DND-41 (cell line): ENCODE results near the gene RPUSD1.

ENCODE experiments used
- ATAC-seq: fragments of 200-7000 bp; cut with Tn5 transposase; 3 replicates; pipeline ENCODE4 v1.9.1; 2021; ENCODE audit warnings: low read depth; ENCODE audit not compliant: insufficient read depth
- DNase-seq: peaks from one replicate; pipeline ENCODE4 v3.0.0-alpha.2; 2020
- H2AFZ ChIP-seq: 2 replicates; pipeline ENCODE4 v1.6.0; 2012; ENCODE audit warnings: low read depth, low read length
- H3K27ac ChIP-seq: 2 replicates; pipeline ENCODE4 v1.5.1; 2012; ENCODE audit warnings: low read length, inconsistent platforms
- H3K27me3 ChIP-seq: fragments of 200-600 bp; sonication (generic); 2 replicates; pipeline ENCODE4 v1.6.0; 2012; ENCODE audit warnings: low read length, mild to moderate bottlenecking, inconsistent platforms; ENCODE audit not compliant: insufficient read depth, poor library complexity
- H3K36me3 ChIP-seq: 2 replicates; pipeline ENCODE4 v1.5.1; 2012; ENCODE audit warnings: low read length, inconsistent platforms; ENCODE audit not compliant: insufficient read depth
- H3K4me1 ChIP-seq: 2 replicates; pipeline ENCODE4 v1.5.1; 2012; ENCODE audit warnings: mild to moderate bottlenecking, low read length; ENCODE audit not compliant: insufficient read depth
- H3K4me2 ChIP-seq: 2 replicates; pipeline ENCODE4 v1.6.0; 2012; ENCODE audit warnings: mild to moderate bottlenecking, moderate library complexity, low read length, inconsistent platforms; ENCODE audit not compliant: insufficient read depth
- H3K4me3 ChIP-seq, 2 experiments: fragments of 200-600 bp in 1 of 2; shearing (Covaris generic) in 1 of 2; 2 replicates each; pipeline ENCODE4 v1.5.1; 2012 to 2016; ENCODE audit warnings: inconsistent platforms in 2 of 2, low read length in 2 of 2, mild to moderate bottlenecking in 2 of 2, low read depth in 1 of 2, moderate library complexity in 1 of 2
- H3K79me2 ChIP-seq: 2 replicates; pipeline ENCODE4 v1.6.0; 2012; ENCODE audit warnings: low read length, inconsistent platforms; ENCODE audit not compliant: insufficient read depth
- H3K9ac ChIP-seq: 2 replicates; pipeline ENCODE4 v1.6.0; 2012; ENCODE audit warnings: low read depth, mild to moderate bottlenecking, inconsistent platforms, low read length, moderate library complexity
- H3K9me3 ChIP-seq: 2 replicates; pipeline ENCODE4 v1.5.1; 2012; ENCODE audit warnings: low read length, moderate library complexity, mild to moderate bottlenecking, inconsistent platforms; ENCODE audit not compliant: insufficient read depth, severe bottlenecking
- H4K20me1 ChIP-seq: 2 replicates; pipeline ENCODE4 v1.6.0; 2012; ENCODE audit warnings: low read length; ENCODE audit not compliant: insufficient read depth
- EZH2 ChIP-seq: IDR thresholded peaks from 3 replicates; pipeline ENCODE4 v1.6.1; 2012; ENCODE audit warnings: borderline replicate concordance, low read depth, mild to moderate bottlenecking, moderate library complexity, low read length, inconsistent platforms; ENCODE audit not compliant: severe bottlenecking
- TF ChIP-seq, protein P1 (sequence below): IDR thresholded peaks from 2 replicates; pipeline ENCODE4 v1.5.1; 2012; ENCODE audit warnings: borderline replicate concordance, low read length, moderate library complexity, mild to moderate bottlenecking; ENCODE audit not compliant: poor library complexity, severe bottlenecking; ENCODE audit errors: extremely low read depth

Gene RPUSD1

GRCh38 chr16:764848-765487 is 23.2 kb downstream of the RPUSD1 start:
- no peaks in the 10 kb centered on the region for H3K36me3 ChIP-seq
- TF ChIP-seq EZH2 = no peak
- TF ChIP-seq, protein P1, sequence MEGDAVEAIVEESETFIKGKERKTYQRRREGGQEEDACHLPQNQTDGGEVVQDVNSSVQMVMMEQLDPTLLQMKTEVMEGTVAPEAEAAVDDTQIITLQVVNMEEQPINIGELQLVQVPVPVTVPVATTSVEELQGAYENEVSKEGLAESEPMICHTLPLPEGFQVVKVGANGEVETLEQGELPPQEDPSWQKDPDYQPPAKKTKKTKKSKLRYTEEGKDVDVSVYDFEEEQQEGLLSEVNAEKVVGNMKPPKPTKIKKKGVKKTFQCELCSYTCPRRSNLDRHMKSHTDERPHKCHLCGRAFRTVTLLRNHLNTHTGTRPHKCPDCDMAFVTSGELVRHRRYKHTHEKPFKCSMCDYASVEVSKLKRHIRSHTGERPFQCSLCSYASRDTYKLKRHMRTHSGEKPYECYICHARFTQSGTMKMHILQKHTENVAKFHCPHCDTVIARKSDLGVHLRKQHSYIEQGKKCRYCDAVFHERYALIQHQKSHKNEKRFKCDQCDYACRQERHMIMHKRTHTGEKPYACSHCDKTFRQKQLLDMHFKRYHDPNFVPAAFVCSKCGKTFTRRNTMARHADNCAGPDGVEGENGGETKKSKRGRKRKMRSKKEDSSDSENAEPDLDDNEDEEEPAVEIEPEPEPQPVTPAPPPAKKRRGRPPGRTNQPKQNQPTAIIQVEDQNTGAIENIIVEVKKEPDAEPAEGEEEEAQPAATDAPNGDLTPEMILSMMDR = no peak
- no peaks in the 10 kb centered on the region for H3K27me3 ChIP-seq
- H3K4me2 ChIP-seq = no peak overlapping the region
- DNase-seq (no peak), ATAC-seq (no peak)
- H3K9ac ChIP-seq = no peak overlapping the region
- H2AFZ ChIP-seq = no peak overlapping the region
- no peak overlapping the region for H3K27ac ChIP-seq
- H3K9me3 ChIP-seq = no peaks in the 10 kb centered on the region
- H4K20me1 ChIP-seq = no peaks in the 10 kb centered on the region; the same call in 1 of the 2 replicates
- H3K79me2 ChIP-seq = no peaks in the 10 kb centered on the region
- no peak overlapping the region for H3K4me3 ChIP-seq
- no peaks in the 10 kb centered on the region for H3K4me1 ChIP-seq

DNA sequence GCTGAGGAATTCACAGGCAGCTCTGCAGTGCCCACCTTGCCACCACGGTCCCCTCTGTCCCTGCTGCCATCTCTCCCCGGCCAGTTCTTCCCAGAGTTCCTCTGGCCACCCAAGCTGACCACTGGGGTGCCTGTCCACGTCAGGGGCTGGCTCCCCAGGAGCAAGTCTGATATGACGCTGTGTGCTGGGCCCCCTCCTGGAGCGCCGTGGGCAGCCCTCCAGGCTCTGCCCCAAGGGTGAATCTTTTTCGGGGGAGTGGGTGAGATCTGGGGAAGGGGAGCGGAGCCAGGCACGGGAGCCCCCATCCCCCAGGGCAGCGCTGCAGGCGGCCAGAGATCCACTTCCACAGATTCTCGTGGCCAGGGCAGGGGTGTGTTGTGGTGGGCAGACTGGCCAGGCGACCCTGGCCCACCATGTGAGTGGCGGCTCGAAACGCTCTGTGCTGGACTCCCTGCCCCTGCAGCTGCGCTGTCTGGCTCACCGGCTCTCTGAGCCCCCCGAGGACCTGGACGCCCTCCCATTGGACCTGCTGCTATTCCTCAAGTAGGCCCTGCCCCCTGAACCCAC is 23.9 kb downstream of the RPUSD1 start:
- Histone ChIP-seq H3K79me2 (no peaks in the 10 kb centered on the region), H2AFZ (no peak overlapping the region), H3K36me3 (no peaks in the 10 kb centered on the region), H3K27me3 (no peaks in the 10 kb centered on the region), H3K9ac (no peak overlapping the region), H3K4me3 (no peak overlapping the region), H3K27ac (no peak overlapping the region), H3K4me1 (no peaks in the 10 kb centered on the region), H4K20me1 (no peaks in the 10 kb centered on the region; the same call in 1 of the 2 replicates), H3K9me3 (no peaks in the 10 kb centered on the region), H3K4me2 (no peak overlapping the region)
- DNase-seq = no peak
- TF ChIP-seq, protein P1 = no peak
- TF ChIP-seq EZH2 = no peak
- no peak for ATAC-seq

GRCh38 chr16:763369-764183 is 24.6 kb downstream of the RPUSD1 start:
- Histone ChIP-seq H3K27ac (no peak overlapping the region), H4K20me1 (no peaks in the 10 kb centered on the region; the same call in 1 of the 2 replicates), H3K4me2 (no peak overlapping the region), H3K27me3 (no peaks in the 10 kb centered on the region), H3K9me3 (no peaks in the 10 kb centered on the region), H2AFZ (no peak overlapping the region), H3K79me2 (no peaks in the 10 kb centered on the region), H3K4me1 (no peaks in the 10 kb centered on the region), H3K9ac (no peak overlapping the region), H3K4me3 (no peak overlapping the region), H3K36me3 (no peaks in the 10 kb centered on the region)
- DNase-seq (no peak), ATAC-seq (no peak)
- TF ChIP-seq, protein P1 = no peak
- TF ChIP-seq EZH2 = no peak
